ENCODE measurements around the gene MDM4. TPM values are rescaled to one million over a fixed set of nuclear protein-coding genes. Genes with fewer than 3 reads are reported as not detected.
"Not testable (repeated sequence)": the region's sequence is repeated elsewhere in the genome, so short reads cannot be mapped to it uniquely, and the experiment has no call there.

MDM4 gene
- total RNA-seq, 1 donor from 2014 or later = 9.9 TPM

DNA sequence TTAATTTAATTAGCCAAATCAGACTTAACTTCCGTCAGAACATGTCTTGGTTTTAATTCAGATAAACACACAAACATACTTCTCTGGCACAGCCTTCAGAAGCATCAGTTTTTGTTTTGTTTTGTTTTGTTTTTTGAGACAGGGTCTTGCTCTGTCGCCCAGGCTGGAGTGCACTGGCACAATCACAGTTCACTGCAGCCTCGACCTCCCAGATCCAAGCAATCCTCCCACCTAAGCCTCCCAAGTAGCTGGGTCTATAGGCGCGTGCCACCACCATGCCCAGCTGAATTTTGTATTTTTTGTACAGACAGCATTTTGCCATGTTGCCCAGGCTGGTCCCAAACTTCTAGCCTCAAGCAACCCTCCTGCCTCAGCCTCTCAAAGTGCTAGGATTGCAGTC lies 34.7 kb downstream of the MDM4 start:
- H3K27me3 ChIP-seq = no peaks in the 10 kb centered on the region
- H3K36me3 ChIP-seq = peaks cover 54 to 67% of the 10 kb centered on the region in 2 donors
- no peak overlapping the region for H3K27ac ChIP-seq
- H3K9me3 ChIP-seq = no peaks in the 10 kb centered on the region
- H3K4me1 ChIP-seq = no peaks in the 10 kb centered on the region
- TF ChIP-seq, protein P1, sequence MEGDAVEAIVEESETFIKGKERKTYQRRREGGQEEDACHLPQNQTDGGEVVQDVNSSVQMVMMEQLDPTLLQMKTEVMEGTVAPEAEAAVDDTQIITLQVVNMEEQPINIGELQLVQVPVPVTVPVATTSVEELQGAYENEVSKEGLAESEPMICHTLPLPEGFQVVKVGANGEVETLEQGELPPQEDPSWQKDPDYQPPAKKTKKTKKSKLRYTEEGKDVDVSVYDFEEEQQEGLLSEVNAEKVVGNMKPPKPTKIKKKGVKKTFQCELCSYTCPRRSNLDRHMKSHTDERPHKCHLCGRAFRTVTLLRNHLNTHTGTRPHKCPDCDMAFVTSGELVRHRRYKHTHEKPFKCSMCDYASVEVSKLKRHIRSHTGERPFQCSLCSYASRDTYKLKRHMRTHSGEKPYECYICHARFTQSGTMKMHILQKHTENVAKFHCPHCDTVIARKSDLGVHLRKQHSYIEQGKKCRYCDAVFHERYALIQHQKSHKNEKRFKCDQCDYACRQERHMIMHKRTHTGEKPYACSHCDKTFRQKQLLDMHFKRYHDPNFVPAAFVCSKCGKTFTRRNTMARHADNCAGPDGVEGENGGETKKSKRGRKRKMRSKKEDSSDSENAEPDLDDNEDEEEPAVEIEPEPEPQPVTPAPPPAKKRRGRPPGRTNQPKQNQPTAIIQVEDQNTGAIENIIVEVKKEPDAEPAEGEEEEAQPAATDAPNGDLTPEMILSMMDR (IDR thresholded peaks at IDR 0.05) = no peak
- intact Hi-C loops (cut with DNase I) = no loop called here
- no peak overlapping the region for H3K4me3 ChIP-seq
- DNase-seq (ENCODE audit: low spot score in 2 of 2) = no peak

DNA sequence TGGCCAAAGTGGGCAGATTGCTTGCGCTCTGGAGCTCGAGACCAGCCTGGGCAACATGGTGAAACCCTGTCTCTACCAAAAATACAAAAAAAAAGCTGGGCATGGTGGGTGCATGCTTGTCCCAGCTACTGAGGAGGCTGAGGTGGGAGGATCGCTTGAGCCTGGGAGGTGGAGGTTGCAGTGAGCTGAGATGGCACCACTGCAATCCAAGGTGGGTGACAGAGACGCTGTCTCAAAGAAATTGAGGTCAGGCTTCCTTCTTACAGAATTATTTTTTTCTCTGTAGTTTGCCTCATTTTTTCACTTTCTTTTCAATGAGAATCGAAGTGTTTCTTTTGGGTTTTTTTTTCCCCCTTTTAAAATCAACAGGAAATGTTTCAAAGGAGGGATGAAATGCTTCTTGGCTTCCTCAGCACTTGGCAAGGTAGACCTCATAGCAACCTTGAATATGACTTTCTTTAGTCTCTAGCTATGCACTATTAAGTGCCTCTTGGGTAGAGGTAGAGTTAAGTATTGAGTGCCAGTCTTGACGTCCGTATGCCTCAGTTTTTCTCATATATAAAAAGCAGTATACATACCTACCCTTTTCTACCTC lies 40.3 kb downstream of the MDM4 start:
- H3K36me3 ChIP-seq = peaks cover 7 to 25% of the 10 kb centered on the region in 2 donors
- no peak for DNase-seq (ENCODE audit: low spot score in 2 of 2)
- no peak overlapping the region for H3K27ac ChIP-seq
- TF ChIP-seq, protein P1 (IDR thresholded peaks at IDR 0.05) = no peak
- no peak overlapping the region for H3K4me3 ChIP-seq
- intact Hi-C loops (cut with DNase I) = no loop called here
- H3K27me3 ChIP-seq = no peaks in the 10 kb centered on the region
- no peaks in the 10 kb centered on the region for H3K9me3 ChIP-seq
- H3K4me1 ChIP-seq = no peaks in the 10 kb centered on the region

DNA sequence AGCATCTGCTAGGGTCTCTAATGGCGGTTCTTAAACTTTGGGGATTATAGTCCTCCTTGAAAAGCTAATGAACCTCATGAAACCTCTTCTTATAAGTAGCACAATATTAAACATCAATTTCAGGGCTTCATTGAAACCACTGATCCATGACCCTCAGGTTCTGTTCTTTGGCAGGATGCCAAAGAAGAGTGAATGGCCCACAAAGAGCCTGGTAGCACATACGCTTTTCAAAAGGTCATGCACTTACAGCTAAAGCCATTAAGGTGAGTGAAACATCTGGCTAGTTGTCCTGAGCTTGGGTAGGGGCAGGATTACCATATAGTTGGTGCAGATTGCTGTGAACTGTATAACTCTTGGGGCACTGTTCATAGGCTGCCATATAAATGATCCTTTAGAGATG lies 42.3 kb downstream of the MDM4 start:
- no peaks in the 10 kb centered on the region for H3K27me3 ChIP-seq
- H3K9me3 ChIP-seq = no peaks in the 10 kb centered on the region
- no peak for DNase-seq (ENCODE audit: low spot score in 2 of 2)
- intact Hi-C loops (cut with DNase I) = no loop called here
- no peak overlapping the region for H3K27ac ChIP-seq
- TF ChIP-seq, protein P1 (IDR thresholded peaks at IDR 0.05) = no peak
- no peak overlapping the region for H3K4me3 ChIP-seq
- H3K36me3 ChIP-seq = peaks cover 9 to 22% of the 10 kb centered on the region in 2 donors
- H3K4me1 ChIP-seq = no peaks in the 10 kb centered on the region

DNA sequence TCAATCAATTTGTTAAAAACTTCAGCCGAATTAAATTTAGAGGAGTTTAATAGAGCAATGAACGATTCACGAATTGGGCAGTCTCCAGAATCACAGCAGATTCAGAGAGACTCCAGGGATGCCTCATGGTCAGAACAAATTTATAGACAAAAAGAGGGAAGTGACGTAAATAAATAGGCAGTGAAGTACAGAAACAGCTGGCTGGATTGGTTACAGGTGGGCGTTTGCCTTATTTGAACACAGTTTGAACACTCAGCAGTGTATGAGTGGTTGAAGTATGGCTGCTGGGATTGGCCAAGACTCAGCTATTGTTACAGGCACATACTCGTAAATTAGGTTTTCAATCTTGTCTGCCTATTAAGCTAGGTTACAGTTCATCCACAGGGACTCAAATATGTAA lies 43.8 kb downstream of the MDM4 start:
- H3K4me3 ChIP-seq; H3K27me3 ChIP-seq; DNase-seq (ENCODE audit: low spot score in 2 of 2); intact Hi-C loops (cut with DNase I); H3K27ac ChIP-seq; H3K9me3 ChIP-seq; H3K4me1 ChIP-seq: not testable (repeated sequence)
- peaks cover 9 to 20% of the 10 kb centered on the region in 2 donors for H3K36me3 ChIP-seq

DNA sequence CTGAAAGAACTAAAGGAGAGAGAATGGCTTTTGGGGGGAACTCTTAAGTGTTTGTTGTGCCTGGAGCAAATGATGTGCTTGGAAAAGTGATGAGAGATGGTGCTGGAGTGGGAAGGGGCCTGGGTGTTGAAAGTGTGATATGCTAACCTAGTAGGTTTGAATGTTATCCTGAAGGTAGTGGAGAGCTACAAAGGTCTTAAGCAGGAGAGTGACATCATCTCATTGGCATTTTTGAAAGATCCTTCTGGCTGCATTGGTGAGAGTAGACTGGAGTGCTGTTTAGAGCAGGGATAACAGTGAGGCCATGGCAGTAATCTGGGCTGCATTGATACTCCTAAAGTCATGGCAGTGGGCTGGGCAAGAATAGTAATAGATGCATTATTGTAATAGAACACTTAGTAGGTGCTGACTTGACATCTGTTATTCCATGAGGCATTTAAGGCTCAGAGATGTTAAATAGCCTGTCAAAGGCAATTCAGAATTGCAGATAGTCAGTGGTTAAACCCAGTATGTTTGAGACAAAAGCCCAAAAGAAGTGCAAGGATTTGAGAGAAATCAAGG lies 44.5 kb downstream of the MDM4 start:
- H3K27me3 ChIP-seq = no peaks in the 10 kb centered on the region
- H3K27ac ChIP-seq = no peak overlapping the region
- no peaks in the 10 kb centered on the region for H3K4me1 ChIP-seq
- intact Hi-C loops (cut with DNase I) = no loop called here
- TF ChIP-seq, protein P1 (IDR thresholded peaks at IDR 0.05) = no peak
- H3K4me3 ChIP-seq = no peak overlapping the region
- peaks cover 9 to 20% of the 10 kb centered on the region in 2 donors for H3K36me3 ChIP-seq
- no peak for DNase-seq (ENCODE audit: low spot score in 2 of 2)
- no peaks in the 10 kb centered on the region for H3K9me3 ChIP-seq

DNA sequence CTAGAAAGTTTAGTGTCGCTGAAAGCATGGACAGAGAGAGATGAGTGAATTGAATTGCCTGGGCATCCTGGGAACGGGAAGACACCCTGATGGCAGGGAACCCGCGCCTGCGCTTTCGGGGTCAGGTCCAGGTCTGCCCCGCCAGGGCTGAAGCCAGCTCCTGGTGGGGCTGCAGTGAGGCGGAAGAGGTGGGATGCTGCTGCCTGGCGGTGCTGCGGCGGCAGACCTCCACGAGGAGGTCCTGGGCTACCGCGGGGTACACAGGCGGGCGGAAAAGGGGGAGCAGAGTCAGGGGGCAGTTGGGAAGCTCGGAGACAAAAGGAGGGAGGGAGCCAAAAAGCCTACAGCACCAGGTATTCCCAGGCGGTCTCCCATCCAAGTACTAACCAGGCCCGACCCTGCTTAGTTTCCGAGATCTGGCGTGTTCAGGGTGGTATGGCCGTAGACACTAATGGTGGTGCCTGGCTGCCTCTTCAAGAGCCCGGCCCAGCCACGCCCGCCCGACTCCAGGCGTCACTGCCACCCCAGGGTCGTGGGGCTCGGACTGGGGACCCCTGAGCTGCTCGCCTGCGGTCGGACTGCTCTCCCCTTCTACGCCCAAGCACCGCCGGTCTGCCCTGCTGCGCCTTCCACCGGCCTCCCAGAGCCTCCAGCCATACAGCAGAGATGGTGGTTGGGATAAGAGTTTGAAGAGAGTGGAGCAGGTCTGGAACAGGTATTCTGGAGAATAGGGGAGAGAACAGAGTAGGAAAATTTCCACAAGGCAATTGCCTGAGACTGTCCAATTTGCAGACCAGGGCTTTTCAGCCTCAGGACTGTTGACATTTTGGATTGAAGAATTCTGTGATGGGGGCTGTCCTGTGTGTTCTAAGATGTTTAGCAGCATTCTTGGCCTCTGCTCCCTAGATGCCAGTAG lies 46.1 kb downstream of the MDM4 start:
- H3K36me3 ChIP-seq = peaks cover 9 to 20% of the 10 kb centered on the region in 2 donors
- H3K4me3 ChIP-seq = no peak overlapping the region
- intact Hi-C loops (cut with DNase I) = no loop called here
- no peak for DNase-seq (ENCODE audit: low spot score in 2 of 2)
- H3K4me1 ChIP-seq = no peaks in the 10 kb centered on the region
- TF ChIP-seq, protein P1 (IDR thresholded peaks at IDR 0.05) = no peak
- H3K27me3 ChIP-seq = no peaks in the 10 kb centered on the region
- no peak overlapping the region for H3K27ac ChIP-seq
- no peaks in the 10 kb centered on the region for H3K9me3 ChIP-seq
